Left renal pelvis (tissue), 4 donors: ENCODE measurements around the gene RAB4B. TPM values are rescaled to one million over a fixed set of nuclear protein-coding genes. Genes with fewer than 3 reads are reported as not detected.
"Not testable (repeated sequence)": the region's sequence is repeated elsewhere in the genome, so short reads cannot be mapped to it uniquely, and the experiment has no call there.

ENCODE experiments used
- DNase-seq, 4 donors: peaks; one replicate each; pipeline ENCODE4 v3.0.0-alpha.2; 2013; ENCODE audit warnings: low read depth in 4 of 4, low spot score in 3 of 4
- polyA plus RNA-seq, 4 donors: library from polyadenylated mRNA; unstranded; fragments of 120-200 nt; gene quantifications; one replicate each; pipeline ENCODE4 v1.2.1, GENCODE V29; 2013; ENCODE audit not compliant: insufficient read length in 4 of 4

Gene RAB4B
- polyA plus RNA-seq, 4 donors: 7.6 to 13.3 (median 8.7) TPM

DNA sequence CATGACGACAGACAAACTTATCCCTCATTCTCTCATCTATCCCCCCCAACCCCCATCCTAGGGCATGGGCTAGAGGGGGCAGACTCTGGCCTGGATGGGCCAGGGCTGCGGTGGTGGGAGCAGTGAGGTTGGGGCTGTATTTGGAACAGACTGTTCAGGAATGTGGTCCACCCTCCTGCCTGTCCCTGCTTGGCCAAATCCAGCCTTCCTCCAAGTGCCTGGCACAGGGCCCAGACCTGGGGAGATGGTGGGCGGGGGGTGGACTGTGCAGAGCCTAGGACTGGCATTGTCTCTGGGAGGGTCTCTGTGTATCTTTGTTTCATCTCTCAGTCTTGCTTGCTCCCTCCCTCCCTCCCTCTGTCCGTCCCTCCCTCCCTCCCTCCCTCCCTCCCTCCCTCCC lies 35.1 kb downstream of the RAB4B start:
- DNase-seq: no peak

DNA sequence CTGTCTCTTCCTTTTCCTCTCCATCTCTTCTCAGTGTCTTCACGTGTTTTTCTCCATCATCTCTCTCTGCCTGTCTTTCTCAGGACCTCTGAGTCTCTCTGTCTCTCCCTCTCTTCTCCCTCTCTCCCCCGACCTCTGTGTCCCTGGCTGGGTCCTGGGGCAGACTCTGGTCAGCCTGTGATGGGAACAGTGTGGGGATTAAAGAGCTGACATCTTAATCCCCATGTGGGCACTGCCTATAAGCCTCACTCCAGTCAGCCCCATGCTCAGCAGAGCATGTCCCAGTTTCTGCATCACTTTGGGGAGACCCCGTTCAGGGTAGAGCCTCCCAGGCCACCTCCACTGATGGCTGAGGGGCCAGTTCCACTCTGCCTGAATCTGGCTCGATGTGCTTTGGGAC lies 37.2 kb downstream of the RAB4B start:
- no peak for DNase-seq

DNA sequence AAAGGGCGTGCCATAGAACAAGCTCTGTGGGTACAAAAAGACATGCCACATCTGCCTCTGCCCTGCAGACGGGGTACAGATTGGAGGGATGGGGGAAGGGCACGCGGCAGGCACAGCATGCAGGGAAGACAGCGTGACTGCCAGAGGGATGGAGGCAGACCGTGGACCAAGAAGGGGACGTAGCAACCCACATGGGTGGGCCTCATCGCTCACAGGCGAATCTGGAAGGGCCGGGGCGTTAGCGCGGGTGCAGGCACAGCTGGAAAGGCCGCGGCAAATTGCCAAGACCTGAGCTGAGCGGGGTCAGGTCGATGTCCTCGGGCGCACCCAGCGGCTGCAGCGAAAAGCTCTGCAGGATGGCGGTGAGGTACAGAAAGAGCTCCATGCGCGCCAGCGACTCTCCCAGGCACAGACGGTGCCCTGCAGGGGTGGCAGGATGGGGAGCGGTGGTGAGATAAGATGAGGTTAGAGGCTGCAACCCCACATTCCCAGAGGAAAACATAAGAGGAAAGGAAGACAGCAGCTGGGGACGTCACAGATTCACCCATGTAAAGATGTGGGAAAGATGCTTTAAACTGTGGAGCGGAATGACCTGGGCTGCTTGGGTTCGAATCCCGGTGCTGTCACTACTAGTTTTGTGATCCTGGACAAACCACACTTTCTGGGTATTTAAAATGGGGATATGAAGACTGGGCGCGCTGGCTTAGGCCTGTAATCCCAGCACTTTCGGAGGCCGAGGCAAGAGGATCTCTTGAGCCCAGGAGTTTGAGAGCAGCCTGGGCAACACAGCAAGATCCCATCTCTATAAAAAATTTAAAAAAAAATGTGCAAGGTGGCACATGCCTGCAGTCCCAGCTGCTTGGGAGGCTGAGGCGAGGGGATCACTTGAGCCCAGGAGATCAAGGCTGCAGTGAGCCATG lies 40.7 kb downstream of the RAB4B start:
- not testable (repeated sequence) for DNase-seq

DNA sequence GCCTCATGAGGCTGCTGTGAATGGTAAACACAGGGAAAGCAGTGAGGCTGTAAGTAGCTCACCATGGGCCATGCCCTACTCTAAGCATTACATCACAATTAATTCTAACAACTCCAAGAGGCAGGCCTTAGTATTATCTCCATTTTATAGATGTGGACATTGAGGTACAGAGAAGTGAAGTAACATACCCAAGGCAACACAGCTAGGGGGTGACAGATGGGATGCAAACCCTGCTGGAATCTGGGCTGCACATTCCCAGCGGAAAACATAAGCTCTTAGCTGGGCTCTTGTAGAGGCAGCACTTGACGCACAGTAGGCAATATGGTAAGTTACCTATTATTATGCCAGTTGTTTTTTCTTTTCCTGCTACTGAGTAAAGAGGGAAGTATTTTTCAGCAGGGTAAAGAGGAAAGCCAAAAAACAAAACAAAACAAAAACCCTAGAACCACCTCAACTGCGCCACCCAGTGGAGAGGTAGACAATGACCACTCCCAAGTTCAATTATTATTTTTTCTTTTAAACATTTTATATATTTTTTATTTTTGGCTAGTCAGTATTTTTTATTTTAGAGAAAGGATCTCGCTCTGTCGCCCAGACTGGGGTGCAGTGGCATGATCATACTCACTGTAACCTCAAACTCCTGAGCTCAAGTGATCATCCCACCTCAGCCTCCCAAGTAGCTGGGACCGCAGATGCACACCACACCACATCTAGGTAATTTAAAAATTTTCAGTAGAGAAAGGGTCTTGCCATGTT lies 41.6 kb downstream of the RAB4B start:
- not testable (repeated sequence) for DNase-seq

DNA sequence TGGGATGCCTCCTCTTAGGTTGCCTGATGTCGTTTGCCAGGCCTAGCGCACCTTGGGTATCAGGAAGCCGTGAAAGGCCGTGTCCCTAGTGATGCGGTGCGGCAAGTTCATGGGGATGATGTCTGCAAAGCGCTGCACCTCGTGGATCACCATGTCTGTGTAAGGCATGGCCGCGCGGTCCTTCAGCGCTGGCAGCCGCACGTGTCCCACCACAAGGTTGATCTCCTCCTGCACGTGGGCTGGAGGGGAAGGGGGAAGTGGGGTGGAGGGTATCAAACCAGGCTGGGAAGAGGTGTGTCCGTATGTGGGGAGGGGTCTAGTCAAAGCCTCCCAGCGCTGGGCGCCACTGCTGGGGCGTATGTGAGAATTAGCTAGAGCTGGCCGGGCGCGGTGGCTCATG lies 44.1 kb downstream of the RAB4B start:
- no peak for DNase-seq

DNA sequence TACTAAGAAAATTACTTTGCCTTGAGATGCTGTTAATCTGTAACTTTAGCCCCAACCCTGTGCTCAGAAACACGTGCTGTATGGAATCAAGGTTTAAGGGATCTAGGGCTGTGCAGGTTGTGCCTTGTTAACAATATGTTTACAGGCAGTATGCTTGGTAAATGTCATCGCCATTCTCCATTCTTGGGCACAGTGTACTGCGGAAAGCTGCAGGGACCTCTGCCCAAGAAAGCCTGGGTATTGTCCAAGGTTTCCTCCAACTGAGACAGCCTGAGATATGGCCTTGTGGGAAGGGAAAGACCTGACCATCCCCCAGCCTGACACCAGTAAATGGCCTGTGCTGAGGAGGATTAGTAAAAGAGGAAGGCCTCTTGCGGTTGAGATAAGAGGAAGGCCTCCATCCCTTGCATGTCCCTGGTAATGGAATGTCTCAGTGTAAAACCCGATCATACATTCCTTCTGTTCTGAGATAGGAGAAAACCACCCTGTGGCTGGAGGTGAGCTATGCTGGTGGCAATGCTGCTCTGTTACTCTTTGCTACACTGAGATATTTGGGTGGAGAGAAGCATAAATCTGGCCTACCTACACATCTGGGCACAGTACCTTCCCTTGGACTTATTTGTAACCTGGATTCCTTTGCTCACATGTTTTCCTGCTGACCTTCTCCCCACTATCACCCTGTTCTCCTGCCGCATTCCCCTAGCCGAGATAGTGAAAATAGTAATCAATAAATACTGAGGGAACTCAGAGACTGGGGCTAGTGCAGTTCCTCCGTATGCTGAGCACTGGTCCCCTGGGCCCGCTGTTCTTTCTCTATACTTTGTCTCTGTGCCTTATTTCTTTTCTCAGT lies 44.9 kb downstream of the RAB4B start:
- DNase-seq: not testable (repeated sequence)

DNA sequence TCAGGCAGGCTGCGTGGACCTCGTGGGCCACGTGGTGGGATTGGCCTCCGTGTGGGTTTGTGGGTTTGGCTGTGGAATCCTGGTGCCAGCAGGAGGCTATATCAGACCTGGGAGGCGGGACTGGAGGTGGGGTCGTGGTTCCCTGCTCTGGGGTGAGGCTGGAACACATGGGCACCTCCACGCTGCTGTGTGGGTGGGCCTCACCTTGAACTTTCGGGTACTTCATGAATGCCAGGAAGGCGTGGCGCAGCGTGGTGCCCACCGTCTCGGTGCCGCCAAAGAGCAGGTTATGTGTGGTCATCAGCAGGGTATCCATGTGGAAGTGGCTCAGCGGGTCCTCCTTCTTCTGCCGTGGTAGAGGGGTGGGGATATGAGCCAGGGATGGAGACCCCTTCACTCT lies 46.9 kb downstream of the RAB4B start:
- not testable (repeated sequence) for DNase-seq

DNA sequence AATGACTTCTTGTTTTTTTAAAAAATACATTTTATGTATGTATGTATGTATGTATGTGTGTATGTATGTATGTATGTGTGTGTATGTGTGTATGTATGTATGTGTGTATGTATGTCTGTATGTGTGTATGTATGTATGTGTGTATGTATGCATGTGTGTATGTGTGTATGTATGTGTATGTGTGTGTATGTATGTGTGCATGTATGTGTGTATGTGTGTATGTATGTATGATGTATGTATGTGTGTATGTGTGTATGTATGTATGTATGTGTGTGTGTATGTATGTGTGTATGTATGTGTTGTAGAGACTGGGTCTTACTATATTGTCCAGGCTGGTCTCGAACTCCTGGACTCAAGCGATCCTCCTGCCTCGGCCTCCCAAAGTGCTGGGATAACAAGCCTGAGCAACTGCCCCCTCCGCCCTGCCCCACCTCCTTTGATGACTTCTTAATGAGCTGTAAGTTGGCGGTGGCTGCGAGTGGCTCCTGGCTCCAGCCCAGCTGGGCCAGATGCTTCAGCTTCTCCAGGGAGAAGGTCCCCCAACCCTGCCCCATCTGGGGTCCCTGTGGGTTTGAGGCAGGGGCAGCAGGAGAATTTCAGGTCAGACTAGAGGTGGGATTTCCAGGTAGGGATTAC lies 47.5 kb downstream of the RAB4B start:
- DNase-seq: not testable (repeated sequence)

DNA sequence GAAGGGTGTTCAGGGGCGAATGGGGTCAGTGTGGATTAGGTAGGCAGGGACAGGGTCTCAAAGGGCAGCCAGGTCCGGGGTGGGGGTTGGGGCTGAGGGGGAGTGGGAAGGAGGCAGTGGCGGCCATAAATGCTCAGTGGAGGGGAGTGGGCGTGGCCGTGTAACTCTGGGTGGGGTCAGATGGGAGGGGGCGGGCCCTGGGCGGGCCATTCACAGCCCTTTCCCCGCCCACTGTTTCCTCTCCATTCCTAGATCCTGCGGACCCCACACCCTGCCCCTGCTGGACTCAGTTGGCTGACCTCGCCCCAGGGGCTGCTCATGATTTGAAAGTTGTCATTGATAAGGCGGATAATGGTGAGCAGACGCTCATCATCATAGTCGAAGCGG lies 48.3 kb downstream of the RAB4B start:
- not testable (repeated sequence) for DNase-seq

DNA sequence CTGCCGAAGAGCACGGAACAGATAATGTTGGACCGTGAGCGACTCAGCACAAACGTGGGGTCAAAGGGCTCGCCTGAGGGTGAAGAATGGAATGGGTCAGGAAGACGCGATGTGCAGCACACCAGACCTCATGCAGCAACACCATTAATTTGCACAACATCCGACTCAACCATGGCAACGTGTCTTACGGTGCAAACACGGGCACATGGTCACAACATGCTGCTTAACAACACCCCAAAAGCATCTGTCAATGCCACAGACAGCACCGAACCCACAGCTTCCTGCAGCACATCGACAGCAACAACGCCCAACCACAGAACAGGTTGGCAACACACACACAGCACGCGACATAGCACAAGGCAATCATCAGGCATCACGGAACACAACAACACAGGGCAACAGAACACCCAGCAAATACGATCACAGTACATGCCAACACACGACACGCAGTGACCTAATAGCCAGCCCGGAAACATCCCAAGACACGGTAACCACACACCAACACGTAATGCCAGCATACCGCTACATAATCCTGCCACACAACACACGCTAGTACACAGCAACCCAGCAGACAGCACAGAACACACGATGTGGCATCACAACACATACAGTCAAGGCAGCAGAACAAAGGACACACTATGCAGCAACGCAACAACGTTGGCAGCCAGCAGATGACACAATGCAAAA lies 48.8 kb downstream of the RAB4B start:
- not testable (repeated sequence) for DNase-seq

DNA sequence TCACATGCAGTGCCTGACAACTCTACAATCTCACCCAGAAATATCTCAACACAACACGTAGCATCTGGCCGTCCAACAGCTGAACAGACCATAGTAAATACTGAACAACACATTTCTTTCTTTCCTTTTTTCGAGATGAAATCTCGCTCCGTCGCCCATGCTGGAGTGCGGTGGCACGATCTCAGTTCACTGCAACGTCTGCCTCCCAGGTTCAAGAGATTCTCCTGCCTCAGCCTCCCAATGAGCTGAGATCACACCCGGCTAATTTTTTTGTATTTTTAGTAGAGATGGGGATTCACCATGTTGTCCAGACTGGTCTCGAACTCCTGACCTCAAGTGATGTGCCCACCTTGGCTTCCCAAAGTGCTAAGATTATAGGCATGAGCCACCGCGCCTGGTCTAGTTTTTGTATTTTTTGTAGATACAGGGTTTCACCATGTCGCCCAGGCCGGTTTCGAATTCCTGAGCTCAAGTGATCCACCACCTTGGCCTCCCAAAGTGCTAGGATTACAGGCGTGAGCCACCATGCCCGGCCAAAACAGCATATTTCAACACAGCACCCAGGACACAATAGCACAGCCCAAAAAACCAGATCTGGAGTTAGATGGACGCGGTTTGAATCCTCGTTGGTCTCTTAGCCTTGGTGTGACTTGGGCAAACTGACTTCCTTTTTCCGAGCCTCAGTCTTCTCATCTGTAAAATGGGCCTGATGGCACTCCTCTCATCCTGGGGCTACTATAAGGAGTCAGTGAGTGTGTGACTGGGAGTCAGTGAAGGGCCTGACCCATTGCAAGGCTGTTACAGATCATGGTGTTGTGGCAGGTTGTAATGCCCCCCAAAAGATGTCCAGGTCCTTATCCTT lies 49.6 kb downstream of the RAB4B start:
- no peak for DNase-seq

DNA sequence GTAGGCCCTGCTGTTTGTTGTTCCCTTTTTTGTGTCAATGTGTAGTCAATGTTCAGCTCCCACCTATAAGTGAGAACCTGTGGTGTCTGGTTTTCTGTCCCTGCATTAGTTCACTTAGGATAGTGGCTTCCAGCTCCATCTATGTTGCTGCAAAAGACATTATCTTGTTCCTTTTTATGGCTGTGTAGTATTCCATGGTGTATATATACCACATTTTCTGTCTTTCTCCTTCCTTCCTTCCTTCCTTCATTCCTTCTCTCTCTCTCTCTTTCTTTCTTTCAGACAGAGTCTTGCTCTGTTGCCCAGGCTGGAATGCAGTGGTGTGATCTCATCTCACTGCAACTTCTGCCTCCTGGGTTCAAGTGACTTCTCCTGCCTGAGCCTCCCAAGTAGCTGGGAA lies 51.2 kb downstream of the RAB4B start:
- DNase-seq: no peak

DNA sequence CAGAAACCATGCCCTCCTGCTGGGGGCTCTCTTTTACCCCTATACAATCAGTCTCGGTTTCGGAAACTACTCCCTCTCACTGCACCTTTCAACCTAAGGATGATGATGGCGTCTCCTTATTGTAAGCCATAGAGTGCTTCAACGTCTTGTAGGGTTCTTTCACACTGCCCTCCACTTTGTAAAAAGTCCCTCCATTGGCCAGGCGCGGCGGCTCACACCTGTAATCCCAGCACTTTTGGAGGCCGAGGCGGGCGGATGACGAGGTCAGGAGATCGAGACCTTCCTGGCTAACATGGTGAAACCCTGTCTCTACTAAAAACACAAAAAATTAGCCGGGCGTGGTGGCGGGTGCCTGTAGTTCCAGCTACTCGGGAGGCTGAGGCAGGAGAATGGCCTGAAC lies 52.7 kb downstream of the RAB4B start:
- DNase-seq: not testable (repeated sequence)

DNA sequence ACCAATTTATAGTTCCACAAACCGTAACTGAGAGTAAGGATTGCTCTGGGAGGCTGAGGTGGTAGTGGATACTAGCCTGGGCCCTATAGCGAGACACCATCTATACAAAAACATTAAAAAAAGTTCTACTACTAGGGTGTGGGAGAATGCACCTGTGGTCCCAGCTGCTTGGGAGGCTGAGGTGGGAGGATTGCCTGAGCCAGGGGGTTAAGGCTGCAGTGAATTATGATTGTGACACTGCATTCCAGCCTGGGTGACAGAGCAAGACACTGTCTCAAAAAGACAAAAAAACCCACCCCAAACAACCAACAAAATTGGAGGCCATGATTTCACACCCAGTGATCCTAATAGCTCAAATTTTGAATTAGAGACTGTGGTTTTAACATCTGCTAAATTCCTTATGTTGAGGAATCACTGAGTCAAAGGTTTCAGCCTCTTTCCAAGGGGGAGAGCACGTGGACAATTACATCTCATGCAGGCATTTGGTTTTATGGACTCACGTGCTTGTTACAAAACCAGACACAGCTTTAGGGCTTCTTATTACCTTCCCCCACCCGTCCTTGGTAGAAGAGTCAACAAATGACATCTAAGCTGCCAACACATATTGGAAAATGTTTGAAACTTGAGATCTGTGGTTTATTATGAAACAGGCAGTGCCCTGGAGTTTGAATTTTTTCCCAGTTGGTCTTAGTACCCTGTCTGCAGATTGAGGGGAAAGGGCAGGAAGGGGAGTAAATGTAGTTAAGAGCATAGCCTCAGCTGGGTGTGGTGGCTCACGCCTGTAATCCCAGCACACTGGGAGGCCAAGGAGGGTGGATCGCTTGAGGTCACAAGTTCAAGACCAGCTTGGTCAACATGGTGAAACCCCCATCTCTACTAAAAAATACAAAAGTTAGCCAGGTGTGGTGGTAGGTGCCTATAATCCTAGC lies 53.7 kb downstream of the RAB4B start:
- DNase-seq: no peak

DNA sequence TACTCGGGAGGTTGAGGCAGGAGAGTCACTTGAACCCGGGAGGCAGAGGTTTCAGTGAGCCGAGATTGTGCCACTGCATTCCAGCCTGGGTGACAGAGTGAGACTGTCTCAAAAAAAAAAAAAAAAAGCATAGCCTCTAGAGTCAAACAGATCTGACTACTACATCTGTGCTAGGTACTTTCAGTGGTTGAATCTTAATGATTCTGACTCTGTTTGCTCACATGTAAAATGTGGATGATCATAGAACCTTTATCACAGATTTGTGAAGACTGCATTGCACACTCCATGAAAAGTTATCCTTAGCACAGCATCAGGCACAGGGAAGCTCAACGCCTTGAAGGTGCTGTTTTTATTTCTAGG lies 54.4 kb downstream of the RAB4B start:
- not testable (repeated sequence) for DNase-seq

DNA sequence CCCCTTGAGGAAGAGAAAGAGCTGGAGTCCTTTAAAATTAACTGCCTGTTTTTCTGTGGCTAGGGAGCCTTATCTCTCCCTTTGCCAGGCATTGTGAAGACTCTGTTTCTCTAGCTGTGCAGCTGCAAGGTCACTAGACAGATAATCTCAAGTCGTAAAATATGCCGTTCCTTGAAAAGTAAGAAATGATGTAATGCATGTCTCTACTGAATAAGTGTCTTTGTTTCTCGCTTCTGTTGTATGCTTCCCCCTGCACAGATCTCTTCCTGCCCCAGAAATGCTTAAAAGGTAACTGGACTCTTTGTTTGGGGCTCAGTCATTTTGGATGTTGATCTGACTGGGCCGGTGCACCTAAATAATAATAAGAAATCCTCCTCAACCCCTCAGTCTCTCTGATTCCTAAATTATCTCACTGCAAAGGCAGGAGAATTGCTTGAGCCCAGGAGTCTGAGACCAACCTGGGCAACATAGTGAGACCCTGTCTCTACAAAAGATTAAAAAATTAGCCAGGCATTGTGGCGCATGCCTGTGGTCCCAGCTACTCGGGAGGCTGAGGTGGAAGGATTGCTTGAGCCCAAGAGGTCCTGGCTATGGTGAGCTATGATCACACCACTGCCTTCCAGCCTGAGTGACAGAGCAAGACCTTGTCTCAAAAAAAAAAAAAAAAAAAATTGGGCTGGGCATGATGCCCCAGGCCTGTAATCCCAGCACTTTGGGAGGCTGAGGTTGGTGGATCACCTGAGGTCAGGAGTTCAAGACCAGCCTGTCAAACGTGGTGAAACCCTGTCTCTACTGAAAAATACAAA lies 55.9 kb downstream of the RAB4B start:
- not testable (repeated sequence) for DNase-seq
